ENCODE results near the gene ELL. TPM values are rescaled to one million over a fixed set of nuclear protein-coding genes. Genes with fewer than 3 reads are reported as not detected.

Gene ELL
- total RNA-seq, 2 experiments from 2014 or later, result 46.2 to 46.8 TPM

- ChIA-PET POLR2A (interaction anchor here (1.1 to 1.7 kb wide), 6 partner anchors 8 to 92 kb away, joined by 3 to 14 read pairs (median 6); partner anchors contain the start of genes ELL and REX1BD), CTCF (interaction anchor here (0.9 to 3.7 kb wide), 6 partner anchors 10 to 24 kb away, joined by 3 to 35 read pairs (median 7); partner anchors contain the start of gene ELL)
- TF ChIP-seq, protein P1, sequence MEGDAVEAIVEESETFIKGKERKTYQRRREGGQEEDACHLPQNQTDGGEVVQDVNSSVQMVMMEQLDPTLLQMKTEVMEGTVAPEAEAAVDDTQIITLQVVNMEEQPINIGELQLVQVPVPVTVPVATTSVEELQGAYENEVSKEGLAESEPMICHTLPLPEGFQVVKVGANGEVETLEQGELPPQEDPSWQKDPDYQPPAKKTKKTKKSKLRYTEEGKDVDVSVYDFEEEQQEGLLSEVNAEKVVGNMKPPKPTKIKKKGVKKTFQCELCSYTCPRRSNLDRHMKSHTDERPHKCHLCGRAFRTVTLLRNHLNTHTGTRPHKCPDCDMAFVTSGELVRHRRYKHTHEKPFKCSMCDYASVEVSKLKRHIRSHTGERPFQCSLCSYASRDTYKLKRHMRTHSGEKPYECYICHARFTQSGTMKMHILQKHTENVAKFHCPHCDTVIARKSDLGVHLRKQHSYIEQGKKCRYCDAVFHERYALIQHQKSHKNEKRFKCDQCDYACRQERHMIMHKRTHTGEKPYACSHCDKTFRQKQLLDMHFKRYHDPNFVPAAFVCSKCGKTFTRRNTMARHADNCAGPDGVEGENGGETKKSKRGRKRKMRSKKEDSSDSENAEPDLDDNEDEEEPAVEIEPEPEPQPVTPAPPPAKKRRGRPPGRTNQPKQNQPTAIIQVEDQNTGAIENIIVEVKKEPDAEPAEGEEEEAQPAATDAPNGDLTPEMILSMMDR (IDR thresholded peaks at IDR 0.05), result no peak
- Histone ChIP-seq H3K36me3 (ENCODE audit: insufficient read depth, low read length) (peaks cover 9% of the 10 kb centered on the region), H3K4me1 (ENCODE audit: insufficient read depth, low read length) (peaks cover 100% of the 10 kb centered on the region), H3K27ac (ENCODE audit: low read depth in 1 of 2, low read length in 2 of 2) (peak overlapping the region; percentile 62 to 82), H3K9me3 (ENCODE audit: control insufficient read depth in 1 of 2, insufficient read depth in 1 of 2, low read length in 2 of 2) (no peaks in the 10 kb centered on the region), H3K27me3 (ENCODE audit: control insufficient read depth in 1 of 2, insufficient read depth in 2 of 2, low read length in 2 of 2) (no peaks in the 10 kb centered on the region), H3K4me3 (ENCODE audit: low read length) (no peak overlapping the region)
- Mint-ChIP-seq H3K4me3 (peak overlapping the region; percentile 3), H3K9me3 (no peaks in the 10 kb centered on the region), H3K4me1 (ENCODE audit: low read depth) (peaks cover 81% of the 10 kb centered on the region), H3K27me3 (no peaks in the 10 kb centered on the region), H3K36me3 (ENCODE audit: low read depth) (no peaks in the 10 kb centered on the region), H3K27ac (peak overlapping the region; percentile 90)
- ATAC-seq (ENCODE audit: poor library complexity) (no peak), DNase-seq (no peak)
- intact Hi-C loops (cut with DNase I, micrococcal nuclease), result no loop called here
Measured at GRCh38 chr19:18496980-18497256, 25.0 kb downstream of the ELL start.

GRCh38 chr19:18496167-18496979 lies 25.5 kb downstream of the ELL start:
- peak overlapping the region; percentile 90 for H3K27ac Mint-ChIP-seq
- H3K27me3 Mint-ChIP-seq, result no peaks in the 10 kb centered on the region
- intact Hi-C loops (cut with DNase I, micrococcal nuclease), result no loop called here
- CTCF ChIA-PET, result interaction anchor here (0.9 to 3.7 kb wide), 9 partner anchors 11 to 93 kb away, joined by 3 to 35 read pairs (median 6); partner anchors contain the start of gene ELL
- Histone ChIP-seq H3K9me3 (ENCODE audit: control insufficient read depth in 1 of 2, insufficient read depth in 1 of 2, low read length in 2 of 2) (no peaks in the 10 kb centered on the region), H3K27ac (ENCODE audit: low read depth in 1 of 2, low read length in 2 of 2) (peak overlapping the region; percentile 77 to 82), H3K4me3 (ENCODE audit: low read length) (peak overlapping the region; percentile 17), H3K27me3 (ENCODE audit: control insufficient read depth in 1 of 2, insufficient read depth in 2 of 2, low read length in 2 of 2) (no peaks in the 10 kb centered on the region), H3K4me1 (ENCODE audit: insufficient read depth, low read length) (peaks cover 100% of the 10 kb centered on the region), H3K36me3 (ENCODE audit: insufficient read depth, low read length) (peaks cover 10% of the 10 kb centered on the region)
- H3K9me3 Mint-ChIP-seq, result no peaks in the 10 kb centered on the region
- DNase-seq (peak; percentile 30 to 95 (median 54)), ATAC-seq (ENCODE audit: poor library complexity) (peak; percentile 90)
- TF ChIP-seq, protein P1 (IDR thresholded peaks at IDR 0.05), result no peak
- POLR2A ChIA-PET, result interaction anchor here (0.6 to 1.7 kb wide), 8 partner anchors 8 to 93 kb away, joined by 3 to 14 read pairs (median 5); partner anchors contain the start of genes ELL, REX1BD and UBA52
- no peaks in the 10 kb centered on the region for H3K36me3 Mint-ChIP-seq (ENCODE audit: low read depth)
- peaks cover 78% of the 10 kb centered on the region for H3K4me1 Mint-ChIP-seq (ENCODE audit: low read depth)
- H3K4me3 Mint-ChIP-seq, result peak overlapping the region; percentile 79

GRCh38 chr19:18495204-18495911 lies 26.5 kb downstream of the ELL start:
- peak overlapping the region; percentile 17 for H3K4me3 ChIP-seq (ENCODE audit: low read length)
- H3K27ac ChIP-seq (ENCODE audit: low read depth in 1 of 2, low read length in 2 of 2), result peak overlapping the region; percentile 77 to 82
- intact Hi-C loops (cut with DNase I, micrococcal nuclease), result no loop called here
- CTCF ChIA-PET, result interaction anchor here (0.9 to 3.7 kb wide), 5 partner anchors 10 to 34 kb away, joined by 3 to 35 read pairs (median 8); partner anchors contain the start of gene ELL
- no peaks in the 10 kb centered on the region for H3K27me3 ChIP-seq (ENCODE audit: control insufficient read depth in 1 of 2, insufficient read depth in 2 of 2, low read length in 2 of 2)
- H3K36me3 ChIP-seq (ENCODE audit: insufficient read depth, low read length), result peaks cover 10% of the 10 kb centered on the region
- Mint-ChIP-seq H3K36me3 (ENCODE audit: low read depth) (no peaks in the 10 kb centered on the region), H3K27me3 (no peaks in the 10 kb centered on the region), H3K27ac (peak overlapping the region; percentile 90), H3K4me1 (ENCODE audit: low read depth) (peaks cover 71% of the 10 kb centered on the region), H3K4me3 (peak overlapping the region; percentile 75), H3K9me3 (no peaks in the 10 kb centered on the region)
- POLR2A ChIA-PET, result interaction anchor here (0.7 to 1.7 kb wide), 6 partner anchors 9 to 94 kb away, joined by 3 to 14 read pairs (median 6); partner anchors contain the start of genes ELL, REX1BD and UBA52
- TF ChIP-seq, protein P1 (IDR thresholded peaks at IDR 0.05), result no peak
- H3K9me3 ChIP-seq (ENCODE audit: control insufficient read depth in 1 of 2, insufficient read depth in 1 of 2, low read length in 2 of 2), result no peaks in the 10 kb centered on the region
- ATAC-seq (ENCODE audit: poor library complexity), result no peak
- DNase-seq, result no peak
- peaks cover 99% of the 10 kb centered on the region for H3K4me1 ChIP-seq (ENCODE audit: insufficient read depth, low read length)

Measured in CD4-positive, alpha-beta T cell (primary cell).